HG03571 (cell line): ENCODE results near the gene SRBD1.

Experiments
- ATAC-seq: cut with Tn5 transposase; IDR thresholded peaks from one replicate; pipeline ENCODE4 v1.9.1; 2021; ENCODE audit not compliant: unreplicated experiment

SRBD1 gene

GRCh38 chr2:45382744-45383143 is 228.3 kb downstream of the SRBD1 start:
- no peak for ATAC-seq

GRCh38 chr2:45380131-45380836 is 230.8 kb downstream of the SRBD1 start:
- ATAC-seq, result no peak

- ATAC-seq, result no peak
These were observed 231.5 kb downstream of the SRBD1 start for GRCh38 chr2:45379399-45380087.

- ATAC-seq, result no peak
These were observed 237.5 kb downstream of the SRBD1 start for GRCh38 chr2:45373534-45373933.

GRCh38 chr2:45370369-45370768 is 240.7 kb downstream of the SRBD1 start:
- ATAC-seq, result no peak

GRCh38 chr2:45368792-45369191 is 242.3 kb downstream of the SRBD1 start:
- no peak for ATAC-seq

- ATAC-seq, result no peak
These were observed 249.4 kb downstream of the SRBD1 start for GRCh38 chr2:45361666-45362065.

GRCh38 chr2:45354776-45355175 is 256.3 kb downstream of the SRBD1 start:
- no peak for ATAC-seq

- no peak for ATAC-seq
These were observed 257.2 kb downstream of the SRBD1 start for GRCh38 chr2:45353879-45354278.

GRCh38 chr2:45352506-45352905 is 258.6 kb downstream of the SRBD1 start:
- ATAC-seq, result no peak

GRCh38 chr2:45345331-45346234 is 265.5 kb downstream of the SRBD1 start:
- no peak for ATAC-seq

GRCh38 chr2:45344502-45344901 is 266.6 kb downstream of the SRBD1 start:
- no peak for ATAC-seq

- no peak for ATAC-seq
These were observed 267.0 kb downstream of the SRBD1 start for GRCh38 chr2:45344071-45344470.

GRCh38 chr2:45343251-45344017 is 267.6 kb downstream of the SRBD1 start:
- ATAC-seq, result no peak

- no peak for ATAC-seq
These were observed 270.7 kb downstream of the SRBD1 start for GRCh38 chr2:45340318-45340717.

GRCh38 chr2:45339253-45339652 is 271.8 kb downstream of the SRBD1 start:
- ATAC-seq, result no peak
